CD14-positive monocyte (primary cell): ENCODE results near the gene PCDHB7. TPM values are rescaled to one million over a fixed set of nuclear protein-coding genes. Genes with fewer than 3 reads are reported as not detected.
"Not testable (repeated sequence)": the region's sequence is repeated elsewhere in the genome, so short reads cannot be mapped to it uniquely, and the experiment has no call there.

Experiments used
- DNase-seq, 3 donors: peaks; one replicate each; pipeline ENCODE4 v3.0.0-alpha.2; 2011 to 2022
- H2AFZ ChIP-seq: 2 replicates; pipeline ENCODE4 v1.6.0; 2012; ENCODE audit warnings: mild to moderate bottlenecking, low read depth, low read length, inconsistent platforms; ENCODE audit not compliant: insufficient read depth, poor library complexity, severe bottlenecking
- H3K27ac ChIP-seq, 2 donors: 1 replicate in 1 of 2; 2 replicates in 1 of 2; pipeline ENCODE4 v1.5.1; 2012 to 2013; ENCODE audit warnings: low read length in 2 of 2, control low read depth in 1 of 2, inconsistent platforms in 1 of 2, low read depth in 1 of 2, mild to moderate bottlenecking in 1 of 2
- H3K27me3 ChIP-seq, 2 donors: one replicate each; pipeline versions ENCODE4 v1.6.0 to v1.6.1; 2011 to 2013; ENCODE audit warnings: low read length in 2 of 2; ENCODE audit not compliant: control insufficient read depth in 2 of 2, insufficient read depth in 2 of 2
- H3K36me3 ChIP-seq, 2 donors: replicated peaks in 1 of 2; 1 replicate in 1 of 2; 2 replicates in 1 of 2; pipeline versions ENCODE4 v1.5.1 to v1.6.1; 2012 to 2013; ENCODE audit warnings: low read length in 2 of 2, control low read depth in 1 of 2, inconsistent platforms in 1 of 2, mild to moderate bottlenecking in 1 of 2; ENCODE audit not compliant: insufficient read depth in 2 of 2, control insufficient read depth in 1 of 2
- H3K4me1 ChIP-seq, 2 donors: 1 replicate in 1 of 2; 2 replicates in 1 of 2; pipeline versions ENCODE4 v1.5.1 to v1.6.1; 2012 to 2013; ENCODE audit warnings: low read length in 2 of 2, control low read depth in 1 of 2, inconsistent platforms in 1 of 2, mild to moderate bottlenecking in 1 of 2, moderate library complexity in 1 of 2; ENCODE audit not compliant: insufficient read depth in 2 of 2, control insufficient read depth in 1 of 2
- H3K4me2 ChIP-seq: replicated peaks from 2 replicates; pipeline ENCODE3; 2012; ENCODE audit warnings: low read length, moderate library complexity, mild to moderate bottlenecking; ENCODE audit not compliant: poor library complexity, severe bottlenecking; ENCODE audit errors: extremely low read depth
- H3K4me3 ChIP-seq, 3 experiments: fragments of 200-600 bp in 1 of 3; sonication (generic) in 1 of 3; replicated peaks in 1 of 3; 1 replicate in 2 of 3; 2 replicates in 1 of 3; pipeline ENCODE4 v1.5.1; 2011 to 2013; ENCODE audit warnings: low read length in 3 of 3, mild to moderate bottlenecking in 3 of 3, control low read depth in 2 of 3, low read depth in 2 of 3, inconsistent platforms in 1 of 3, moderate library complexity in 1 of 3
- H3K79me2 ChIP-seq: 2 replicates; pipeline ENCODE4 v1.6.0; 2012; ENCODE audit warnings: mild to moderate bottlenecking, control low read depth, inconsistent platforms, low read length, moderate library complexity; ENCODE audit not compliant: insufficient read depth
- H3K9ac ChIP-seq: 2 replicates; pipeline ENCODE4 v1.6.0; 2017; ENCODE audit warnings: low read length, mild to moderate bottlenecking; ENCODE audit not compliant: insufficient read depth, poor library complexity, severe bottlenecking
- H3K9me3 ChIP-seq, 2 donors: replicated peaks in 1 of 2; 1 replicate in 1 of 2; 2 replicates in 1 of 2; pipeline versions ENCODE4 v1.5.1 to v1.6.1; 2012 to 2013; ENCODE audit warnings: low read length in 2 of 2, control low read depth in 1 of 2; ENCODE audit not compliant: control insufficient read depth in 1 of 2, insufficient read depth in 1 of 2
- H4K20me1 ChIP-seq: 2 replicates; pipeline ENCODE4 v1.6.0; 2012; ENCODE audit warnings: mild to moderate bottlenecking, low read length, control low read depth, moderate library complexity; ENCODE audit not compliant: insufficient read depth
- H3K27ac Mint-ChIP-seq, 7 donors: one replicate each; pipeline ENCODE4 v1.8.0; 2020; ENCODE audit warnings: mild to moderate bottlenecking in 7 of 7, mixed read lengths in 7 of 7, moderate library complexity in 6 of 7, inconsistent platforms in 2 of 7
- H3K27me3 Mint-ChIP-seq, 3 donors: one replicate each; pipeline ENCODE4 v1.8.0; 2021 to 2022; ENCODE audit warnings: low read depth in 3 of 3, mild to moderate bottlenecking in 3 of 3, mixed read lengths in 3 of 3, moderate library complexity in 3 of 3, inconsistent platforms in 1 of 3
- H3K36me3 Mint-ChIP-seq, 2 donors: one replicate each; pipeline ENCODE4 v1.8.0; 2020; ENCODE audit warnings: mixed read lengths in 2 of 2, inconsistent platforms in 1 of 2, mild to moderate bottlenecking in 1 of 2
- H3K4me1 Mint-ChIP-seq: one replicate; pipeline ENCODE4 v1.8.0; 2020; ENCODE audit warnings: mild to moderate bottlenecking, mixed read lengths
- H3K4me3 Mint-ChIP-seq, 2 donors: one replicate each; pipeline ENCODE4 v1.8.0; 2020; ENCODE audit warnings: mild to moderate bottlenecking in 2 of 2, mixed read lengths in 2 of 2, moderate library complexity in 1 of 2
- H3K9me3 Mint-ChIP-seq, 7 donors: one replicate each; pipeline ENCODE4 v1.8.0; 2020 to 2022; ENCODE audit warnings: mixed read lengths in 7 of 7, mild to moderate bottlenecking in 6 of 7, moderate library complexity in 6 of 7, inconsistent platforms in 2 of 7
- WGBS: methylation state at CpG from one replicate; pipeline ENCODE4 v1.1.5; 2013; ENCODE audit warnings: missing lambda C conversion rate; ENCODE audit not compliant: insufficient coverage; 5-methylcytosine and 5-hydroxymethylcytosine counted together
- intact Hi-C, 2 donors: fragments of 100-400 bp; cut with micrococcal nuclease; formaldehyde crosslinking; loops; one replicate each; pipeline versions ENCODE4 v1.15.0 to v1.15.1; 2023
- polyA plus RNA-seq, 3 donors: library from polyadenylated mRNA; depleted of rRNA in 1 of 3; unstranded in 2 of 3; stranded (reverse) in 1 of 3; fragments of 300-500 nt in 2 of 3; fragments of >200 nt in 1 of 3; fragmentation: Illumina TruSeq in 2 of 3; gene quantifications; 1 replicate in 2 of 3; 2 replicates in 1 of 3; pipeline ENCODE4 v1.2.3, GENCODE V29; 2012 to 2021
- TF ChIP-seq, protein P1 (sequence below): fragments of 200-600 bp; IDR thresholded peaks from one replicate; pipeline ENCODE4 v1.8.0; 2022; ENCODE audit warnings: antibody characterized with exemption, mild to moderate bottlenecking

Gene PCDHB7
- polyA plus RNA-seq, 3 donors: not detected

DNA sequence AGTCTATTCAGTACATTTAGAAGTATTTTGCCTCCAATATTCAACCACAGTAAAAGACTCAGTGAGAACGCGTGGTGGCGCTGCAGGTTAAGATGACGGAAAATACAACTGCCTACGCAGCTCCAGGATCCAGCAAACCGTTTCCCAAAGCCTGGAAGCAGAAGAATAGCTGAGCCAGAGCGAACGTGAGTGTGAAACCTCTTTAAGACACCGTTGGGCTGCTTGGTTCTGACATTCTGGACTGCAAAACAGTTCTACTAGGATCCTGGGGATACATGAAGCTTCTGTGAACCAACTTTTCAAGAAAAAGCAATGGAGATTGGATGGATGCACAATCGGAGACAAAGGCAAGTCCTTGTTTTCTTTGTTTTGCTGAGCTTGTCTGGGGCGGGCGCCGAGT lies 9.8 kb downstream of the PCDHB7 start, which contains the start of gene PCDHB16:
Gene PCDHB16, plus strand, starts transcription at position 140 of the 400 bp plus-strand sequence. Its CDS starts 173 bp downstream, at position 313.
- no peak for DNase-seq
- H3K9me3 ChIP-seq: peaks cover 46 to 53% of the 10 kb centered on the region in 2 donors
- H3K9ac ChIP-seq: no peak within 1 kb of the TSS
- H3K27ac ChIP-seq: no peak within 1 kb of the TSS
- no peak within 1 kb of the TSS for H3K27ac Mint-ChIP-seq
- H3K4me2 ChIP-seq: no peak within 1 kb of the TSS
- TF ChIP-seq, protein P1, sequence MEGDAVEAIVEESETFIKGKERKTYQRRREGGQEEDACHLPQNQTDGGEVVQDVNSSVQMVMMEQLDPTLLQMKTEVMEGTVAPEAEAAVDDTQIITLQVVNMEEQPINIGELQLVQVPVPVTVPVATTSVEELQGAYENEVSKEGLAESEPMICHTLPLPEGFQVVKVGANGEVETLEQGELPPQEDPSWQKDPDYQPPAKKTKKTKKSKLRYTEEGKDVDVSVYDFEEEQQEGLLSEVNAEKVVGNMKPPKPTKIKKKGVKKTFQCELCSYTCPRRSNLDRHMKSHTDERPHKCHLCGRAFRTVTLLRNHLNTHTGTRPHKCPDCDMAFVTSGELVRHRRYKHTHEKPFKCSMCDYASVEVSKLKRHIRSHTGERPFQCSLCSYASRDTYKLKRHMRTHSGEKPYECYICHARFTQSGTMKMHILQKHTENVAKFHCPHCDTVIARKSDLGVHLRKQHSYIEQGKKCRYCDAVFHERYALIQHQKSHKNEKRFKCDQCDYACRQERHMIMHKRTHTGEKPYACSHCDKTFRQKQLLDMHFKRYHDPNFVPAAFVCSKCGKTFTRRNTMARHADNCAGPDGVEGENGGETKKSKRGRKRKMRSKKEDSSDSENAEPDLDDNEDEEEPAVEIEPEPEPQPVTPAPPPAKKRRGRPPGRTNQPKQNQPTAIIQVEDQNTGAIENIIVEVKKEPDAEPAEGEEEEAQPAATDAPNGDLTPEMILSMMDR: no peak
- 17% methylated on average over 13 of the region's 13 CpGs for WGBS
- peaks cover 12 to 45% (median 37%) of the 10 kb centered on the region in 7 donors for H3K9me3 Mint-ChIP-seq
- H4K20me1 ChIP-seq: no peaks in the 10 kb centered on the region
- H3K79me2 ChIP-seq: no peaks in the 10 kb centered on the region
- H3K36me3 ChIP-seq: no peaks in the 10 kb centered on the region
- no peaks in the 10 kb centered on the region for H3K4me1 ChIP-seq
- H3K36me3 Mint-ChIP-seq: no peaks in the 10 kb centered on the region
- H3K4me1 Mint-ChIP-seq: no peaks in the 10 kb centered on the region
- no peak within 1 kb of the TSS for H3K4me3 ChIP-seq
- H3K27me3 ChIP-seq: peaks cover 6 to 22% of the 10 kb centered on the region in 2 donors
- no peak within 1 kb of the TSS for H3K4me3 Mint-ChIP-seq
- no peak within 1 kb of the TSS for H2AFZ ChIP-seq
- H3K27me3 Mint-ChIP-seq: peaks cover 4 to 30% (median 14%) of the 10 kb centered on the region in 3 donors
- intact Hi-C loops: no loop called here

DNA sequence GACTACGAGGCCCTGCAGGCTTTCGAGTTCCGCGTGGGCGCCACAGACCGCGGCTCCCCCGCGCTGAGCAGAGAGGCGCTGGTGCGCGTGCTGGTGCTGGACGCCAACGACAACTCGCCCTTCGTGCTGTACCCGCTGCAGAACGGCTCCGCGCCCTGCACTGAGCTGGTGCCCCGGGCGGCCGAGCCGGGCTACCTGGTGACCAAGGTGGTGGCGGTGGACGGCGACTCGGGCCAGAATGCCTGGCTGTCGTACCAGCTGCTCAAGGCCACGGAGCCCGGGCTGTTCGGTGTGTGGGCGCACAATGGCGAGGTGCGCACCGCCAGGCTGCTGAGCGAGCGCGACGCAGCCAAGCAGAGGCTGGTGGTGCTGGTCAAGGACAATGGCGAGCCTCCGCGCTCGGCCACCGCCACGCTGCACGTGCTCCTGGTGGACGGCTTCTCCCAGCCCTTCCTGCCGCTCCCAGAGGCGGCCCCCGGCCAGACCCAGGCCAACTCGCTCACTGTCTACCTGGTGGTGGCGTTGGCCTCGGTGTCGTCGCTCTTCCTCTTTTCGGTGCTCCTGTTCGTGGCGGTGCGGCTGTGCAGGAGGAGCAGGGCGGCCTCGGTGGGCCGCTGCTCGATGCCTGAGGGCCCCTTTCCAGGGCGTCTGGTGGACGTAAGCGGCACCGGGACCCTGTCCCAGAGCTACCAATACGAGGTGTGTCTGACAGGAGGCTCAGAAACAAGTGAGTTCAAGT lies 11.8 kb downstream of the PCDHB7 start:
- H3K4me3 ChIP-seq, H4K20me1 ChIP-seq, intact Hi-C loops, H3K4me2 ChIP-seq, H3K9ac ChIP-seq, H3K27ac ChIP-seq, H2AFZ ChIP-seq, H3K79me2 ChIP-seq, H3K4me1 Mint-ChIP-seq, H3K36me3 Mint-ChIP-seq, H3K36me3 ChIP-seq, H3K4me1 ChIP-seq, DNase-seq, H3K27ac Mint-ChIP-seq: not testable (repeated sequence)
- Mint-ChIP-seq H3K9me3 (peaks cover 16 to 58% (median 50%) of the 10 kb centered on the region in 7 donors), H3K27me3 (peaks cover 11 to 45% (median 28%) of the 10 kb centered on the region in 3 donors), H3K4me3 (peak overlapping the region in 1 of 2 donors; percentile 57)
- peaks cover 43 to 47% of the 10 kb centered on the region in 2 donors for H3K9me3 ChIP-seq
- WGBS: 30% methylated on average over 27 of the region's 69 CpGs
- peaks cover 0 to 29% of the 10 kb centered on the region in 2 donors for H3K27me3 ChIP-seq
